ENCODE results near the gene ATP2C2. TPM values are rescaled to one million over a fixed set of nuclear protein-coding genes. Genes with fewer than 3 reads are reported as not detected.

The ATP2C2 gene
- total and polyA plus RNA-seq, 4 donors, result 21.3 to 96.8 (median 37.5) TPM

DNA sequence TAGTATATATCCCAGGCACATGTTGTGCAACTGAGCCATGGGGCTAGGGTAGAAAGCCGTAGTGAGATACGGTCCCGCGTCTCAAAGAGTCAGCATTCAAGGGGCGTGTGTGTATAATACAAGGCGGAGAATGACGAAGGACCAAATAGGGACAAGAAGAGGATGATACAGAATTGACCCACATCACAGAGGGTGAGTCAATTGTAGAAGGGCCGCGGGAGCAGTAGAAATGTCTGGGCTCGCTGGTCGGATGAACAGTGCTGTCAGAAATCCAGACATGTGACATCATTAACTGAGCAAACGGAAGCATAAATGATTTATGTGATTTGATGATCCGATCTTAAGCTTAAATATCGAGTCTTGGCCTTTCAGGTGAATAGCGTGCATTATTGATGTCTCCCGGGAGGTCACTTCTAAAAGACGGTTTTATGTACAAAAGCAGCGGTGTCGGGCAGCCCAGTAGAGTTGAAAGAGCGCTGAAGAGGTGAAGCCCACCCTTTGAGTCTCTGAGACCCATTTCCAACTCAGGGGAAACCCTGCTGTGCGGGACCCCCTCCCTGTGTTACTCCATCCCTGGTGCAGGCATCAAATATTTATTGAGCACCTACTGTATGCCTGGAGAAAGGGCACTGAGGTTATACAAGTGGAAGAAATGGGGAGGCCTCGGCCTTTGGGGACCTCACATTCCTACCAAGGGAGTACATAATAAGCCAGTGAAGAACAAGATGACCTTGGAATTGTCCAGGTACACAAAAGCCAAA is 45.1 kb downstream of the ATP2C2 start:
- no peak overlapping the region for H3K4me3 ChIP-seq
- no peak for TF ChIP-seq CTCF (IDR thresholded peaks at IDR 0.05; ENCODE audit: control extremely low read depth, extremely low read depth)
- H3K9me3 ChIP-seq (ENCODE audit: control insufficient read depth in 4 of 4, insufficient read depth in 3 of 4, low read length in 3 of 4), result no peaks in the 10 kb centered on the region
- H3K27ac ChIP-seq (ENCODE audit: low read depth in 1 of 2, low read length in 1 of 2), result no peak overlapping the region
- no peak for DNase-seq
- peaks cover 0 to 8% (median 0%) of the 10 kb centered on the region in 4 donors for H3K36me3 ChIP-seq (ENCODE audit: control insufficient read depth in 4 of 4, insufficient read depth in 4 of 4, low read length in 4 of 4)
- no peak for ATAC-seq (ENCODE audit: insufficient read depth, low FRiP score)
- H3K4me1 ChIP-seq (ENCODE audit: control insufficient read depth in 5 of 5, insufficient read depth in 5 of 5, low read length in 5 of 5), result no peaks in the 10 kb centered on the region
- WGBS, 2 donors, result 93 to 95% methylated on average over 22 of the region's 22 CpGs
- H3K27me3 ChIP-seq (ENCODE audit: control insufficient read depth in 3 of 3, insufficient read depth in 3 of 3, low read length in 2 of 3), result no peaks in the 10 kb centered on the region
- no peak overlapping the region for H3K9ac ChIP-seq (ENCODE audit: insufficient read depth in 1 of 2, low read length in 2 of 2)

GRCh38 chr16:84414789-84415326 is 46.5 kb downstream of the ATP2C2 start:
- H3K36me3 ChIP-seq (ENCODE audit: control insufficient read depth in 4 of 4, insufficient read depth in 4 of 4, low read length in 4 of 4), result peaks cover 0 to 8% (median 0%) of the 10 kb centered on the region in 4 donors
- no peaks in the 10 kb centered on the region for H3K9me3 ChIP-seq (ENCODE audit: control insufficient read depth in 4 of 4, insufficient read depth in 3 of 4, low read length in 3 of 4)
- 60 to 65% methylated on average over 12 of the region's 12 CpGs for WGBS, 2 donors
- no peak for ATAC-seq (ENCODE audit: insufficient read depth, low FRiP score)
- no peak for DNase-seq
- H3K9ac ChIP-seq (ENCODE audit: insufficient read depth in 1 of 2, low read length in 2 of 2), result no peak overlapping the region
- no peak overlapping the region for H3K27ac ChIP-seq (ENCODE audit: low read depth in 1 of 2, low read length in 1 of 2)
- H3K4me1 ChIP-seq (ENCODE audit: control insufficient read depth in 5 of 5, insufficient read depth in 5 of 5, low read length in 5 of 5), result no peaks in the 10 kb centered on the region
- no peak for TF ChIP-seq CTCF (IDR thresholded peaks at IDR 0.05; ENCODE audit: control extremely low read depth, extremely low read depth)
- H3K4me3 ChIP-seq, result no peak overlapping the region
- H3K27me3 ChIP-seq (ENCODE audit: control insufficient read depth in 3 of 3, insufficient read depth in 3 of 3, low read length in 2 of 3), result no peaks in the 10 kb centered on the region

DNA sequence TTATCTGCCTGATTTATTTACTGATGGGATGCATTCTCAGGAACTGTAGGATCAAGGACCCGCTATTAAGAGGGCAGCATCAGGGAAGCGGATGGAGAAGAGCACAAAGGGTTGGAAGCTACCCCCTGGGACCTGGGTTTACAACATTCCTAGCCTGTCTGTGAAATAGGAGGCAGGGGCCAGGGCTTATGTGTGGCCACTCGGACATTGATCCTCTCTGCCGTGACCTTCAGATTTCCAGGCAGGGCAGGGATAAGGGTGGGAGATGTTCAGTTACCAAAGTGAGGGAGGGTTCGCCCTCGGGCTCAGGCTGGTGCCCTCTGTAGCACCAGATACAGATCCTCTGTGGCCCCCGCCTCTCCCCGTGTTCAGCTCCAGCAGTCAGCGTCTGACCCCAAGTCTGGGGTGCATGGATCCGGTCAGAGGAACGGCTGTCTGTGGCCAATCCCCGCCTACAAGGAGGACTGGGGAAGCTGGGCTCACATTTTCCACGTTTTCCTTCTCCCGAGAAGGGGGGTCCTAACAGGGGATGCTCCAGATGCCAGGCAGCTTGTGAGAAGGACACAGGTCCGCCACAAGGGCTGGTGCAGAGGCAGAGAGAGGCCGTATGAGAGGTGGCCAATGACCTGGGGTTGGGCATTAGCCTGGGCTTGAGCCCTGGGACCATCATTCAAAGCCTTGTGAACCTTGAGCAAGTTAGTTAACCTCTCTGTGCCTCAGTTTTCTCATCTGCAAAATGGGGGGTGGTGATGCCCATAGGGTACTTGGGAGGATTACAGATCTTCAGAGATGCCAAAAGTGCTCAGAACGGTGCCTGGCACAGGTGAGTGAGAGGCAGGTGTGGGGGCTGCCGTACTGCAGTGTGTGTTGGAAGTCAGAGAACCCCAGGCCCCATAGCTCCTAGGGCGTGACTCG is 48.3 kb downstream of the ATP2C2 start:
- H3K27me3 ChIP-seq (ENCODE audit: control insufficient read depth in 3 of 3, insufficient read depth in 3 of 3, low read length in 2 of 3), result no peaks in the 10 kb centered on the region
- H3K27ac ChIP-seq (ENCODE audit: low read depth in 1 of 2, low read length in 1 of 2), result no peak overlapping the region
- no peaks in the 10 kb centered on the region for H3K9me3 ChIP-seq (ENCODE audit: control insufficient read depth in 4 of 4, insufficient read depth in 3 of 4, low read length in 3 of 4)
- no peak for ATAC-seq (ENCODE audit: insufficient read depth, low FRiP score)
- H3K4me3 ChIP-seq, result no peak overlapping the region
- DNase-seq, result no peak
- peaks cover 0 to 4% (median 0%) of the 10 kb centered on the region in 4 donors for H3K36me3 ChIP-seq (ENCODE audit: control insufficient read depth in 4 of 4, insufficient read depth in 4 of 4, low read length in 4 of 4)
- no peaks in the 10 kb centered on the region for H3K4me1 ChIP-seq (ENCODE audit: control insufficient read depth in 5 of 5, insufficient read depth in 5 of 5, low read length in 5 of 5)
- TF ChIP-seq CTCF (IDR thresholded peaks at IDR 0.05; ENCODE audit: control extremely low read depth, extremely low read depth), result no peak
- 75 to 77% methylated on average over 20 of the region's 20 CpGs for WGBS, 2 donors
- H3K9ac ChIP-seq (ENCODE audit: insufficient read depth in 1 of 2, low read length in 2 of 2), result no peak overlapping the region
